Measurements from ENCODE around the gene DUSP10. TPM values are rescaled to one million over a fixed set of nuclear protein-coding genes. Genes with fewer than 3 reads are reported as not detected.

Gene DUSP10
- total and polyA plus RNA-seq, 8 donors = 1.0 to 50.0 (median 3.0) TPM

- no peak overlapping the region for H3K4me3 ChIP-seq
- intact Hi-C loops (cut with DNase I; ENCODE audit: low total_unique reads) = no loop called here
- no peak for DNase-seq
- H3K27me3 ChIP-seq = no peaks in the 10 kb centered on the region
- no peaks in the 10 kb centered on the region for H3K9me3 ChIP-seq
- no peaks in the 10 kb centered on the region for H3K4me1 ChIP-seq
- TF ChIP-seq EP300 (IDR thresholded peaks at IDR 0.05) (no peak), POLR2A (IDR thresholded peaks at IDR 0.05) (no peak), POLR2AphosphoS5 (IDR thresholded peaks at IDR 0.05) (no peak), CTCF (IDR thresholded peaks at IDR 0.05) (no peak)
- no peaks in the 10 kb centered on the region for H3K36me3 ChIP-seq
- 75 to 80% (median 78%) methylated on average over 6 of the region's 6 CpGs for WGBS, 5 donors
- no peak overlapping the region for H3K27ac ChIP-seq
Measured at GRCh38 chr1:221783437-221783836, 41.5 kb upstream of the DUSP10 start.

- no peak overlapping the region for H3K27ac ChIP-seq
- TF ChIP-seq EP300 (IDR thresholded peaks at IDR 0.05) = no peak
- TF ChIP-seq POLR2A (IDR thresholded peaks at IDR 0.05) = no peak
- TF ChIP-seq CTCF (IDR thresholded peaks at IDR 0.05) = no peak
- no peak for TF ChIP-seq POLR2AphosphoS5 (IDR thresholded peaks at IDR 0.05)
- no peaks in the 10 kb centered on the region for H3K36me3 ChIP-seq
- intact Hi-C loops (cut with DNase I; ENCODE audit: low total_unique reads) = no loop called here
- H3K27me3 ChIP-seq = no peaks in the 10 kb centered on the region
- H3K9me3 ChIP-seq = no peaks in the 10 kb centered on the region
- no peak overlapping the region for H3K4me3 ChIP-seq
- WGBS, 5 donors = 78 to 100% (median 83%) methylated on average over 1 of the region's 1 CpG
- no peaks in the 10 kb centered on the region for H3K4me1 ChIP-seq
- DNase-seq = no peak
Measured at GRCh38 chr1:221782970-221783369, 41.1 kb upstream of the DUSP10 start.

- no peaks in the 10 kb centered on the region for H3K4me1 ChIP-seq
- H3K9me3 ChIP-seq = no peaks in the 10 kb centered on the region
- H3K27ac ChIP-seq = no peak overlapping the region
- 42 to 57% (median 49%) methylated on average over 2 of the region's 2 CpGs for WGBS, 5 donors
- TF ChIP-seq POLR2AphosphoS5 (IDR thresholded peaks at IDR 0.05) = no peak
- no peak for TF ChIP-seq CTCF (IDR thresholded peaks at IDR 0.05)
- no peak for TF ChIP-seq EP300 (IDR thresholded peaks at IDR 0.05)
- TF ChIP-seq POLR2A (IDR thresholded peaks at IDR 0.05) = no peak
- no peak overlapping the region for H3K4me3 ChIP-seq
- intact Hi-C loops (cut with DNase I; ENCODE audit: low total_unique reads) = no loop called here
- H3K36me3 ChIP-seq = no peaks in the 10 kb centered on the region
- H3K27me3 ChIP-seq = no peaks in the 10 kb centered on the region
- DNase-seq = no peak
Measured at GRCh38 chr1:221782477-221782876, 40.6 kb upstream of the DUSP10 start.

GRCh38 chr1:221781102-221781755, 39.3 kb upstream of the DUSP10 start:
- Histone ChIP-seq H3K9me3 (no peaks in the 10 kb centered on the region), H3K36me3 (no peaks in the 10 kb centered on the region), H3K4me1 (no peaks in the 10 kb centered on the region), H3K27ac (no peak overlapping the region), H3K27me3 (no peaks in the 10 kb centered on the region), H3K4me3 (no peak overlapping the region)
- TF ChIP-seq CTCF (IDR thresholded peaks at IDR 0.05) (no peak), POLR2A (IDR thresholded peaks at IDR 0.05) (no peak), EP300 (IDR thresholded peaks at IDR 0.05) (no peak), POLR2AphosphoS5 (IDR thresholded peaks at IDR 0.05) (no peak)
- no peak for DNase-seq
- 67 to 82% (median 72%) methylated on average over 7 of the region's 7 CpGs for WGBS, 5 donors
- intact Hi-C loops (cut with DNase I; ENCODE audit: low total_unique reads) = no loop called here

Data from stomach (tissue), 9 donors.